CD14-positive monocyte (primary cell): ENCODE measurements around the gene MAFG. TPM values are rescaled to one million over a fixed set of nuclear protein-coding genes. Genes with fewer than 3 reads are reported as not detected.
A peak's percentile ranks its signal among the peaks of the same experiment; 100 is the strongest.

Source experiments
- DNase-seq, 3 donors: peaks; one replicate each; pipeline ENCODE4 v3.0.0-alpha.2; 2011 to 2022
- H2AFZ ChIP-seq: 2 replicates; pipeline ENCODE4 v1.6.0; 2012; ENCODE audit warnings: mild to moderate bottlenecking, low read depth, low read length, inconsistent platforms; ENCODE audit not compliant: insufficient read depth, poor library complexity, severe bottlenecking
- H3K27ac ChIP-seq, 2 donors: 1 replicate in 1 of 2; 2 replicates in 1 of 2; pipeline ENCODE4 v1.5.1; 2012 to 2013; ENCODE audit warnings: low read length in 2 of 2, control low read depth in 1 of 2, inconsistent platforms in 1 of 2, low read depth in 1 of 2, mild to moderate bottlenecking in 1 of 2
- H3K27me3 ChIP-seq, 2 donors: one replicate each; pipeline versions ENCODE4 v1.6.0 to v1.6.1; 2011 to 2013; ENCODE audit warnings: low read length in 2 of 2; ENCODE audit not compliant: control insufficient read depth in 2 of 2, insufficient read depth in 2 of 2
- H3K36me3 ChIP-seq, 2 donors: replicated peaks in 1 of 2; 1 replicate in 1 of 2; 2 replicates in 1 of 2; pipeline versions ENCODE4 v1.5.1 to v1.6.1; 2012 to 2013; ENCODE audit warnings: low read length in 2 of 2, control low read depth in 1 of 2, inconsistent platforms in 1 of 2, mild to moderate bottlenecking in 1 of 2; ENCODE audit not compliant: insufficient read depth in 2 of 2, control insufficient read depth in 1 of 2
- H3K4me1 ChIP-seq, 2 donors: 1 replicate in 1 of 2; 2 replicates in 1 of 2; pipeline versions ENCODE4 v1.5.1 to v1.6.1; 2012 to 2013; ENCODE audit warnings: low read length in 2 of 2, control low read depth in 1 of 2, inconsistent platforms in 1 of 2, mild to moderate bottlenecking in 1 of 2, moderate library complexity in 1 of 2; ENCODE audit not compliant: insufficient read depth in 2 of 2, control insufficient read depth in 1 of 2
- H3K4me2 ChIP-seq: replicated peaks from 2 replicates; pipeline ENCODE3; 2012; ENCODE audit warnings: low read length, moderate library complexity, mild to moderate bottlenecking; ENCODE audit not compliant: poor library complexity, severe bottlenecking; ENCODE audit errors: extremely low read depth
- H3K4me3 ChIP-seq, 3 experiments: fragments of 200-600 bp in 1 of 3; sonication (generic) in 1 of 3; replicated peaks in 1 of 3; 1 replicate in 2 of 3; 2 replicates in 1 of 3; pipeline ENCODE4 v1.5.1; 2011 to 2013; ENCODE audit warnings: low read length in 3 of 3, mild to moderate bottlenecking in 3 of 3, control low read depth in 2 of 3, low read depth in 2 of 3, inconsistent platforms in 1 of 3, moderate library complexity in 1 of 3
- H3K79me2 ChIP-seq: 2 replicates; pipeline ENCODE4 v1.6.0; 2012; ENCODE audit warnings: mild to moderate bottlenecking, control low read depth, inconsistent platforms, low read length, moderate library complexity; ENCODE audit not compliant: insufficient read depth
- H3K9ac ChIP-seq: 2 replicates; pipeline ENCODE4 v1.6.0; 2017; ENCODE audit warnings: low read length, mild to moderate bottlenecking; ENCODE audit not compliant: insufficient read depth, poor library complexity, severe bottlenecking
- H3K9me3 ChIP-seq, 2 donors: replicated peaks in 1 of 2; 1 replicate in 1 of 2; 2 replicates in 1 of 2; pipeline versions ENCODE4 v1.5.1 to v1.6.1; 2012 to 2013; ENCODE audit warnings: low read length in 2 of 2, control low read depth in 1 of 2; ENCODE audit not compliant: control insufficient read depth in 1 of 2, insufficient read depth in 1 of 2
- H4K20me1 ChIP-seq: 2 replicates; pipeline ENCODE4 v1.6.0; 2012; ENCODE audit warnings: mild to moderate bottlenecking, low read length, control low read depth, moderate library complexity; ENCODE audit not compliant: insufficient read depth
- H3K27ac Mint-ChIP-seq, 7 donors: one replicate each; pipeline ENCODE4 v1.8.0; 2020; ENCODE audit warnings: mild to moderate bottlenecking in 7 of 7, mixed read lengths in 7 of 7, moderate library complexity in 6 of 7, inconsistent platforms in 2 of 7
- H3K27me3 Mint-ChIP-seq, 3 donors: one replicate each; pipeline ENCODE4 v1.8.0; 2021 to 2022; ENCODE audit warnings: low read depth in 3 of 3, mild to moderate bottlenecking in 3 of 3, mixed read lengths in 3 of 3, moderate library complexity in 3 of 3, inconsistent platforms in 1 of 3
- H3K36me3 Mint-ChIP-seq, 2 donors: one replicate each; pipeline ENCODE4 v1.8.0; 2020; ENCODE audit warnings: mixed read lengths in 2 of 2, inconsistent platforms in 1 of 2, mild to moderate bottlenecking in 1 of 2
- H3K4me1 Mint-ChIP-seq: one replicate; pipeline ENCODE4 v1.8.0; 2020; ENCODE audit warnings: mild to moderate bottlenecking, mixed read lengths
- H3K4me3 Mint-ChIP-seq, 2 donors: one replicate each; pipeline ENCODE4 v1.8.0; 2020; ENCODE audit warnings: mild to moderate bottlenecking in 2 of 2, mixed read lengths in 2 of 2, moderate library complexity in 1 of 2
- H3K9me3 Mint-ChIP-seq, 7 donors: one replicate each; pipeline ENCODE4 v1.8.0; 2020 to 2022; ENCODE audit warnings: mixed read lengths in 7 of 7, mild to moderate bottlenecking in 6 of 7, moderate library complexity in 6 of 7, inconsistent platforms in 2 of 7
- WGBS: methylation state at CpG from one replicate; pipeline ENCODE4 v1.1.5; 2013; ENCODE audit warnings: missing lambda C conversion rate; ENCODE audit not compliant: insufficient coverage; 5-methylcytosine and 5-hydroxymethylcytosine counted together
- intact Hi-C, 2 donors: fragments of 100-400 bp; cut with micrococcal nuclease; formaldehyde crosslinking; loops; one replicate each; pipeline versions ENCODE4 v1.15.0 to v1.15.1; 2023
- polyA plus RNA-seq, 3 donors: library from polyadenylated mRNA; depleted of rRNA in 1 of 3; unstranded in 2 of 3; stranded (reverse) in 1 of 3; fragments of 300-500 nt in 2 of 3; fragments of >200 nt in 1 of 3; fragmentation: Illumina TruSeq in 2 of 3; gene quantifications; 1 replicate in 2 of 3; 2 replicates in 1 of 3; pipeline ENCODE4 v1.2.3, GENCODE V29; 2012 to 2021
- TF ChIP-seq, protein P1 (sequence below): fragments of 200-600 bp; IDR thresholded peaks from one replicate; pipeline ENCODE4 v1.8.0; 2022; ENCODE audit warnings: antibody characterized with exemption, mild to moderate bottlenecking

Gene MAFG
- polyA plus RNA-seq, 3 donors, result 7.4 to 66.0 (median 7.6) TPM

DNA sequence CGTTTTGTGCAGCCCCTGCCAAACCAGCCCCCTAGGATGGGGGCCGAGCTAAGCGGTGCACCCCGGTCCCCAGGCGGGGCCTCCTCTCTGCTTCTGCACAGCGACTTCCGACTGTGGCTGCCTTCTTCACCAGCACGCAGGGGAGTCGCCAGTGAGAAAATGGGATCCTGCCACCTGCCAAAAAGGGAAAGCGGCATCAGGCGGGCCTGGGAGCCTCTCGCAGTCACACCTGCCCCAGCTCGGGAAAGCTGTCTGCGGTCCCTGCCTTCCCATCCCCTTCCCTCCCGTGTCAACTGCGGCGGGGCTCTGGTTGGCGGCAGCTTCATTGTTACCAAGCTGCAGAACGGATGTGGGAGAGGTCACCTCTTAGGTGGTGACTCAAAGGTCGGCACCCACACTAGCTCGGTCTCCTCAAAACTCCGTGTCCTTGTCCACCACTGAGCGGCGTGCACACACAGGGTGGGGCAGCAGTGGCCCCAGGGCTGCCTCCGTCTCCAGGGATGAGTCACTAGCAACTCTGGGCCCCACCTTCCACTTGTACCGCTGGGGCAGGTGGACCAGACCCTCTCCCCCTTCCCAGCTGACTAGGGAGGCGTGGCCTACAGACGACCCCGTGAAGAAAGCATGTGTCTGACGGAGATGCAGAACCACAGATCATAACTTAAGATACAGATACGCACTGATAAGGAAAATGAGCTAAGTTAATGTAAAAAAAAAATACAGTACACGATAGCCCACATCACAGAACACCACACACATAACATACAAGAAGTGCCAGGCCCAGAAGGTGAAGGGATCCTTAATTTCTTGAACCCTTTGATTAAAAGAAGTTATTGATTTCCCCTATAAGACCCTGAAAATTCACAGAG is 14.9 kb downstream of the MAFG start:
- Histone ChIP-seq H2AFZ (no peak overlapping the region), H3K9me3 (peaks cover 0 to 2% of the 10 kb centered on the region in 2 donors), H3K79me2 (peaks cover 54% of the 10 kb centered on the region), H3K27me3 (no peaks in the 10 kb centered on the region), H4K20me1 (peaks cover 74% of the 10 kb centered on the region), H3K4me1 (peaks cover 34 to 40% of the 10 kb centered on the region in 2 donors), H3K4me3 (no peak overlapping the region), H3K4me2 (no peak overlapping the region), H3K9ac (no peak overlapping the region), H3K27ac (no peak overlapping the region), H3K36me3 (peaks cover 46 to 49% of the 10 kb centered on the region in 2 donors)
- Mint-ChIP-seq H3K27me3 (no peaks in the 10 kb centered on the region), H3K4me1 (peaks cover 41% of the 10 kb centered on the region), H3K9me3 (peaks cover 0 to 10% (median 4%) of the 10 kb centered on the region in 7 donors), H3K36me3 (peaks cover 49 to 66% of the 10 kb centered on the region in 2 donors), H3K27ac (peak overlapping the region in 2 of 7 donors; percentile 30 to 72), H3K4me3 (no peak overlapping the region)
- 61% methylated on average over 17 of the region's 32 CpGs for WGBS
- intact Hi-C loops, result loop anchor here in 1 of 2 donors (10.0 kb wide), 1 partner anchor 48 kb away; the partner anchor contains the start of gene P4HB
- TF ChIP-seq, protein P1, sequence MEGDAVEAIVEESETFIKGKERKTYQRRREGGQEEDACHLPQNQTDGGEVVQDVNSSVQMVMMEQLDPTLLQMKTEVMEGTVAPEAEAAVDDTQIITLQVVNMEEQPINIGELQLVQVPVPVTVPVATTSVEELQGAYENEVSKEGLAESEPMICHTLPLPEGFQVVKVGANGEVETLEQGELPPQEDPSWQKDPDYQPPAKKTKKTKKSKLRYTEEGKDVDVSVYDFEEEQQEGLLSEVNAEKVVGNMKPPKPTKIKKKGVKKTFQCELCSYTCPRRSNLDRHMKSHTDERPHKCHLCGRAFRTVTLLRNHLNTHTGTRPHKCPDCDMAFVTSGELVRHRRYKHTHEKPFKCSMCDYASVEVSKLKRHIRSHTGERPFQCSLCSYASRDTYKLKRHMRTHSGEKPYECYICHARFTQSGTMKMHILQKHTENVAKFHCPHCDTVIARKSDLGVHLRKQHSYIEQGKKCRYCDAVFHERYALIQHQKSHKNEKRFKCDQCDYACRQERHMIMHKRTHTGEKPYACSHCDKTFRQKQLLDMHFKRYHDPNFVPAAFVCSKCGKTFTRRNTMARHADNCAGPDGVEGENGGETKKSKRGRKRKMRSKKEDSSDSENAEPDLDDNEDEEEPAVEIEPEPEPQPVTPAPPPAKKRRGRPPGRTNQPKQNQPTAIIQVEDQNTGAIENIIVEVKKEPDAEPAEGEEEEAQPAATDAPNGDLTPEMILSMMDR, result no peak
- no peak for DNase-seq

DNA sequence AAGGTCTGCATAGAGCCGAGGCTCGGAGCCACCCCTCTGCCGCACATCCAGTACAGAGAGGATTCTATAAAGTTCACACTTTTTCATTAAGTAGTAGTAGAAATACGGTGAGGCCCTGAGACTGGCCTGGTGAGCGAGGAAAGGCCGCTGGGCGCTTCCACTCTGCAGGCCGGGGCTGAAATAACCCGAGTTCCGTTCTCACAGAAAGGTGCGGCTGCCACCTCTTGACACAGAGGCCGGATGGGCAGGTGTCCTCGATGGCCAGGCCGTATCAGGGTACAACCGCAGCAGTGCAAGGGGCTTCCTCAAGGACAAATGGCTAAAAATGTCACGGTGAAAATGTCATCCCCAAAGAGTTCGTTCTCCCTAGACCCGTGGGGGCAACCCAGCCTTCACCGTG is 15.6 kb downstream of the MAFG start:
- TF ChIP-seq, protein P1, result no peak
- H3K36me3 ChIP-seq, result peaks cover 49 to 56% of the 10 kb centered on the region in 2 donors
- peaks cover 67% of the 10 kb centered on the region for H4K20me1 ChIP-seq
- H3K9me3 ChIP-seq, result peaks cover 0 to 2% of the 10 kb centered on the region in 2 donors
- no peak overlapping the region for H2AFZ ChIP-seq
- Mint-ChIP-seq H3K9me3 (peaks cover 0 to 8% (median 4%) of the 10 kb centered on the region in 7 donors), H3K4me3 (peak overlapping the region in 1 of 2 donors; percentile 24), H3K27me3 (no peaks in the 10 kb centered on the region), H3K36me3 (peaks cover 49 to 65% of the 10 kb centered on the region in 2 donors), H3K4me1 (peaks cover 37% of the 10 kb centered on the region), H3K27ac (peak overlapping the region in 3 of 7 donors; percentile 15 to 36 (median 20))
- H3K27ac ChIP-seq, result no peak overlapping the region
- peaks cover 29 to 34% of the 10 kb centered on the region in 2 donors for H3K4me1 ChIP-seq
- peaks cover 47% of the 10 kb centered on the region for H3K79me2 ChIP-seq
- WGBS, result 78% methylated on average over 18 of the region's 19 CpGs
- DNase-seq, result no peak
- intact Hi-C loops, result loop anchor here in 1 of 2 donors (10.0 kb wide), 1 partner anchor 47 kb away; the partner anchor contains the start of gene P4HB
- no peaks in the 10 kb centered on the region for H3K27me3 ChIP-seq
- H3K4me2 ChIP-seq, result peak overlapping the region; percentile 56
- H3K9ac ChIP-seq, result no peak overlapping the region
- H3K4me3 ChIP-seq, result peak overlapping the region in 1 of 3 experiments; percentile 25
